Measurements from ENCODE around the gene ADIPOR1. TPM values are rescaled to one million over a fixed set of nuclear protein-coding genes. Genes with fewer than 3 reads are reported as not detected.

Gene ADIPOR1
- total RNA-seq, 1 donor from 2014 or later: 45.0 TPM

DNA sequence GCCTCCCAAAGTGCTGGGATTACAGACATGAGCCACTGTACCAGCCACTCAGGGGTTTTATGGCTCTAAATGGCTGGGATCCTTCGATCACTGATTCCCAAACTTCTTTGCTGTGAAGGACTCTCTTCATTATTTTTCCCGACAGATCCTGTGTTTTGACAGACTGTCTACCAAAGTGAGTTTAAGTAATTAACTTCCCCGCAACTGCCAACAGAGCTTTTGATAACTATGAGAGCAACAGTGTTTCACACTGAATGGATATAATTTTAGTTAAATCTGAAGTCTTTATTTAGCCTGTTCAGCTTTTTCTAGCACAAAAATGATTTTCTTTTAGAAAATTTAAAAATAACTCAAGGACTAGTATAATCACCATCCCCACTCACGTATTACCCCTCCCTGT is 56.6 kb downstream of the ADIPOR1 start:
- TF ChIP-seq, protein P1, sequence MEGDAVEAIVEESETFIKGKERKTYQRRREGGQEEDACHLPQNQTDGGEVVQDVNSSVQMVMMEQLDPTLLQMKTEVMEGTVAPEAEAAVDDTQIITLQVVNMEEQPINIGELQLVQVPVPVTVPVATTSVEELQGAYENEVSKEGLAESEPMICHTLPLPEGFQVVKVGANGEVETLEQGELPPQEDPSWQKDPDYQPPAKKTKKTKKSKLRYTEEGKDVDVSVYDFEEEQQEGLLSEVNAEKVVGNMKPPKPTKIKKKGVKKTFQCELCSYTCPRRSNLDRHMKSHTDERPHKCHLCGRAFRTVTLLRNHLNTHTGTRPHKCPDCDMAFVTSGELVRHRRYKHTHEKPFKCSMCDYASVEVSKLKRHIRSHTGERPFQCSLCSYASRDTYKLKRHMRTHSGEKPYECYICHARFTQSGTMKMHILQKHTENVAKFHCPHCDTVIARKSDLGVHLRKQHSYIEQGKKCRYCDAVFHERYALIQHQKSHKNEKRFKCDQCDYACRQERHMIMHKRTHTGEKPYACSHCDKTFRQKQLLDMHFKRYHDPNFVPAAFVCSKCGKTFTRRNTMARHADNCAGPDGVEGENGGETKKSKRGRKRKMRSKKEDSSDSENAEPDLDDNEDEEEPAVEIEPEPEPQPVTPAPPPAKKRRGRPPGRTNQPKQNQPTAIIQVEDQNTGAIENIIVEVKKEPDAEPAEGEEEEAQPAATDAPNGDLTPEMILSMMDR (IDR thresholded peaks at IDR 0.05): no peak
- ChIA-PET CTCF (no interaction called here), POLR2A (interaction anchor here (0.6 kb wide), 1 partner anchor 58 kb away, joined by 3 read pairs; no protein-coding TSS in a partner anchor)
- H3K9me3 Mint-ChIP-seq: peaks cover 2% of the 10 kb centered on the region
- no peak for ATAC-seq (ENCODE audit: low read depth)
- peaks cover 60% of the 10 kb centered on the region for H3K36me3 Mint-ChIP-seq (ENCODE audit: low read depth)
- no peak overlapping the region for H3K4me3 Mint-ChIP-seq
- no peak overlapping the region for H3K27ac Mint-ChIP-seq
- no peaks in the 10 kb centered on the region for H3K4me1 Mint-ChIP-seq
- H3K27me3 Mint-ChIP-seq: no peaks in the 10 kb centered on the region
- intact Hi-C loops (cut with micrococcal nuclease): no loop called here
- DNase-seq: no peak

DNA sequence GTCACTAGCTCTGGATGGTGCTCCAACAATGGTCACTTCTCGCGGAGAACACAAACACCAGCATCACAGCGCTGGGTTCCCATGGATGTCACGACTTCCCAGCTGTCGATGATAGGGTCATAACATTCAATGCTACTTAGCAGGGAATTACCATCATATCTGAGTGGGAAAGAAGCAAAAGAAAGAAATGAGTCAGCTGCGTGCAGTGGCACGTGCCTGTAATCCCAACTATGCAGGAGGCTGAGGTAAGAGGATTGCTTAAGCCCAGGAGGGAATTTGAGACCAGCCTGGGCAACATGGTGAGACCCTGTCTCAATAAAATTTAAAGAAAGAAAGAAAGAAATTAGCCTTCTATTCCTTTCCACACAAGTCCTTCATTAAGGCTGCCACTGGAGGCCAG is 65.6 kb downstream of the ADIPOR1 start:
- H3K36me3 Mint-ChIP-seq (ENCODE audit: low read depth): peaks cover 64% of the 10 kb centered on the region
- H3K4me3 Mint-ChIP-seq: no peak overlapping the region
- H3K9me3 Mint-ChIP-seq: no peaks in the 10 kb centered on the region
- H3K27ac Mint-ChIP-seq: no peak overlapping the region
- POLR2A ChIA-PET: interaction anchor here (0.6 kb wide), 1 partner anchor 1030 kb away, joined by 4 read pairs; no protein-coding TSS in a partner anchor
- H3K4me1 Mint-ChIP-seq: peaks cover 16% of the 10 kb centered on the region
- intact Hi-C loops (cut with micrococcal nuclease): no loop called here
- CTCF ChIA-PET: no interaction called here
- no peaks in the 10 kb centered on the region for H3K27me3 Mint-ChIP-seq
- TF ChIP-seq, protein P1 (IDR thresholded peaks at IDR 0.05): no peak
- DNase-seq: no peak
- ATAC-seq (ENCODE audit: low read depth): no peak

Other genes with a start within 250 kb of the ADIPOR1 start
- not detected in 2 replicates for gene SYT2, start 247.9 kb downstream of the ADIPOR1 start, total RNA-seq
- 34.7 and 43.5 TPM in 2 replicates for gene KDM5B, start 149.9 kb downstream of the ADIPOR1 start, total RNA-seq
- 0.67 and 0.83 TPM in 2 replicates for gene PCAT6, start 147.4 kb downstream of the ADIPOR1 start, total RNA-seq
- 10.7 and 13.2 TPM in 2 replicates for gene RABIF, start 69.2 kb downstream of the ADIPOR1 start, total RNA-seq
- 30.4 and 30.8 TPM in 2 replicates for gene KLHL12, start 31.1 kb downstream of the ADIPOR1 start, total RNA-seq
- gene CYB5R1, start 8.9 kb upstream of the ADIPOR1 start, total RNA-seq: 30.8 and 32.4 TPM in 2 replicates
- gene TMEM183A, start 49.1 kb upstream of the ADIPOR1 start, total RNA-seq: 62.5 and 70.6 TPM in 2 replicates
- 0.12 and 0.29 TPM in 2 replicates for gene PPFIA4, start 68.2 kb upstream of the ADIPOR1 start, total RNA-seq
- not detected in 2 replicates for gene MYOG, start 127.7 kb upstream of the ADIPOR1 start, total RNA-seq
- gene ADORA1, start 169.4 kb upstream of the ADIPOR1 start, total RNA-seq: not detected in 2 replicates
- not detected in 2 replicates for gene MYBPH, start 217.5 kb upstream of the ADIPOR1 start, total RNA-seq
- gene CHI3L1, start 228.4 kb upstream of the ADIPOR1 start, total RNA-seq: 0.38 TPM in 1 of 2 replicates, not detected in the other

All from activated B cell treated with CpG ODN at 0.5 μM for 24 hours (primary cell).